Measurements from ENCODE around the gene RMND5A.
A peak's percentile ranks its signal among the peaks of the same experiment; 100 is the strongest.
"Not testable (repeated sequence)": the region's sequence is repeated elsewhere in the genome, so short reads cannot be mapped to it uniquely, and the experiment has no call there.

RMND5A gene

GRCh38 chr2:86719637-86720539, at the start of gene RMND5A:
Gene RMND5A (plus strand): TSS chr2:86720291. CDS start chr2:86720668, 377 bp downstream.
- H3K4me3 Mint-ChIP-seq: peak within 1 kb of the TSS; percentile 81
- peak; percentile 97 for DNase-seq
- H3K4me1 Mint-ChIP-seq (ENCODE audit: low read depth): not testable (repeated sequence)

GRCh38 chr2:86671337-86671981, 48.6 kb upstream of the RMND5A start:
- H3K27ac Mint-ChIP-seq: no peak overlapping the region
- H3K27me3 Mint-ChIP-seq: no peaks in the 10 kb centered on the region
- H3K36me3 Mint-ChIP-seq (ENCODE audit: low read depth): no peaks in the 10 kb centered on the region
- H3K4me1 Mint-ChIP-seq (ENCODE audit: low read depth): no peaks in the 10 kb centered on the region
- no peaks in the 10 kb centered on the region for H3K9me3 Mint-ChIP-seq
- no peak for DNase-seq
- H3K4me3 Mint-ChIP-seq: no peak overlapping the region

More at GRCh38 chr2:86719637-86720539, at the start of gene RMND5A:
- H3K27ac Mint-ChIP-seq: peak within 1 kb of the TSS; percentile 87
- H3K9me3 Mint-ChIP-seq; H3K27me3 Mint-ChIP-seq; H3K36me3 Mint-ChIP-seq (ENCODE audit: low read depth): not testable (repeated sequence)

- Mint-ChIP-seq H3K9me3 (no peaks in the 10 kb centered on the region), H3K4me1 (ENCODE audit: low read depth) (no peaks in the 10 kb centered on the region), H3K27me3 (no peaks in the 10 kb centered on the region), H3K36me3 (ENCODE audit: low read depth) (no peaks in the 10 kb centered on the region), H3K4me3 (no peak overlapping the region), H3K27ac (no peak overlapping the region)
- DNase-seq: no peak
These were observed 48.0 kb upstream of the RMND5A start for GRCh38 chr2:86672027-86672545.

- H3K4me1 Mint-ChIP-seq (ENCODE audit: low read depth): no peaks in the 10 kb centered on the region
- no peaks in the 10 kb centered on the region for H3K36me3 Mint-ChIP-seq (ENCODE audit: low read depth)
- H3K27me3 Mint-ChIP-seq: no peaks in the 10 kb centered on the region
- no peaks in the 10 kb centered on the region for H3K9me3 Mint-ChIP-seq
- H3K27ac Mint-ChIP-seq: no peak overlapping the region
- no peak for DNase-seq
- H3K4me3 Mint-ChIP-seq: no peak overlapping the region
These were observed 47.1 kb upstream of the RMND5A start for GRCh38 chr2:86673011-86673410.

GRCh38 chr2:86673986-86674670, 46.0 kb upstream of the RMND5A start:
- no peak overlapping the region for H3K4me3 Mint-ChIP-seq
- H3K27me3 Mint-ChIP-seq: no peaks in the 10 kb centered on the region
- no peaks in the 10 kb centered on the region for H3K36me3 Mint-ChIP-seq (ENCODE audit: low read depth)
- no peaks in the 10 kb centered on the region for H3K9me3 Mint-ChIP-seq
- DNase-seq: no peak
- H3K27ac Mint-ChIP-seq: no peak overlapping the region
- no peaks in the 10 kb centered on the region for H3K4me1 Mint-ChIP-seq (ENCODE audit: low read depth)

GRCh38 chr2:86675104-86675503, 45.0 kb upstream of the RMND5A start:
- H3K27me3 Mint-ChIP-seq: no peaks in the 10 kb centered on the region
- no peaks in the 10 kb centered on the region for H3K9me3 Mint-ChIP-seq
- H3K27ac Mint-ChIP-seq: no peak overlapping the region
- H3K4me3 Mint-ChIP-seq: no peak overlapping the region
- DNase-seq: no peak
- no peaks in the 10 kb centered on the region for H3K36me3 Mint-ChIP-seq (ENCODE audit: low read depth)
- no peaks in the 10 kb centered on the region for H3K4me1 Mint-ChIP-seq (ENCODE audit: low read depth)

- Mint-ChIP-seq H3K4me3 (no peak overlapping the region), H3K36me3 (ENCODE audit: low read depth) (no peaks in the 10 kb centered on the region), H3K27me3 (no peaks in the 10 kb centered on the region), H3K27ac (no peak overlapping the region), H3K4me1 (ENCODE audit: low read depth) (no peaks in the 10 kb centered on the region), H3K9me3 (no peaks in the 10 kb centered on the region)
- DNase-seq: no peak
These were observed 44.5 kb upstream of the RMND5A start for GRCh38 chr2:86675511-86676015.

- no peak overlapping the region for H3K4me3 Mint-ChIP-seq
- H3K36me3 Mint-ChIP-seq (ENCODE audit: low read depth): no peaks in the 10 kb centered on the region
- DNase-seq: no peak
These were observed 42.3 kb upstream of the RMND5A start for GRCh38 chr2:86677816-86678215.

GRCh38 chr2:86679036-86679435, 41.1 kb upstream of the RMND5A start:
- Mint-ChIP-seq H3K27ac (no peak overlapping the region), H3K4me3 (no peak overlapping the region), H3K36me3 (ENCODE audit: low read depth) (no peaks in the 10 kb centered on the region), H3K27me3 (no peaks in the 10 kb centered on the region), H3K4me1 (ENCODE audit: low read depth) (peaks cover 3% of the 10 kb centered on the region), H3K9me3 (no peaks in the 10 kb centered on the region)
- DNase-seq: no peak

More at GRCh38 chr2:86677816-86678215, 42.3 kb upstream of the RMND5A start:
- Mint-ChIP-seq H3K27me3 (no peaks in the 10 kb centered on the region), H3K9me3 (no peaks in the 10 kb centered on the region), H3K4me1 (ENCODE audit: low read depth) (peaks cover 3% of the 10 kb centered on the region), H3K27ac (no peak overlapping the region)

- H3K27ac Mint-ChIP-seq: no peak overlapping the region
- no peaks in the 10 kb centered on the region for H3K9me3 Mint-ChIP-seq
- H3K4me1 Mint-ChIP-seq (ENCODE audit: low read depth): peaks cover 3% of the 10 kb centered on the region
- DNase-seq: no peak
- H3K36me3 Mint-ChIP-seq (ENCODE audit: low read depth): peaks cover 2% of the 10 kb centered on the region
- H3K27me3 Mint-ChIP-seq: no peaks in the 10 kb centered on the region
- H3K4me3 Mint-ChIP-seq: no peak overlapping the region
These were observed 34.7 kb upstream of the RMND5A start for GRCh38 chr2:86685351-86685750.

- no peaks in the 10 kb centered on the region for H3K27me3 Mint-ChIP-seq
- no peak for DNase-seq
- no peaks in the 10 kb centered on the region for H3K4me1 Mint-ChIP-seq (ENCODE audit: low read depth)
- peaks cover 2% of the 10 kb centered on the region for H3K36me3 Mint-ChIP-seq (ENCODE audit: low read depth)
- no peak overlapping the region for H3K27ac Mint-ChIP-seq
- H3K4me3 Mint-ChIP-seq: no peak overlapping the region
- H3K9me3 Mint-ChIP-seq: no peaks in the 10 kb centered on the region
These were observed 33.6 kb upstream of the RMND5A start for GRCh38 chr2:86686460-86686859.

GRCh38 chr2:86686905-86687304, 33.2 kb upstream of the RMND5A start:
- Mint-ChIP-seq H3K4me1 (ENCODE audit: low read depth) (no peaks in the 10 kb centered on the region), H3K27me3 (no peaks in the 10 kb centered on the region), H3K27ac (no peak overlapping the region), H3K4me3 (no peak overlapping the region), H3K9me3 (peaks cover 1% of the 10 kb centered on the region), H3K36me3 (ENCODE audit: low read depth) (peaks cover 4% of the 10 kb centered on the region)
- DNase-seq: no peak

GRCh38 chr2:86695053-86695691, 24.9 kb upstream of the RMND5A start:
- Mint-ChIP-seq H3K4me3 (no peak overlapping the region), H3K27me3 (no peaks in the 10 kb centered on the region), H3K27ac (no peak overlapping the region), H3K36me3 (ENCODE audit: low read depth) (peaks cover 20% of the 10 kb centered on the region), H3K9me3 (peaks cover 24% of the 10 kb centered on the region), H3K4me1 (ENCODE audit: low read depth) (peaks cover 8% of the 10 kb centered on the region)
- no peak for DNase-seq

GRCh38 chr2:86697551-86698104, 22.5 kb upstream of the RMND5A start:
- peaks cover 8% of the 10 kb centered on the region for H3K4me1 Mint-ChIP-seq (ENCODE audit: low read depth)
- H3K4me3 Mint-ChIP-seq: no peak overlapping the region
- peaks cover 21% of the 10 kb centered on the region for H3K9me3 Mint-ChIP-seq
- H3K36me3 Mint-ChIP-seq (ENCODE audit: low read depth): peaks cover 17% of the 10 kb centered on the region
- H3K27ac Mint-ChIP-seq: no peak overlapping the region
- no peak for DNase-seq
- peaks cover 2% of the 10 kb centered on the region for H3K27me3 Mint-ChIP-seq

Data from activated T-cell treated with anti-CD3 and anti-CD28 coated beads, Interleukin-2, amount 50 U/mL, for 24 hours (primary cell).